ENCODE measurements around the gene CNN2. TPM values are rescaled to one million over a fixed set of nuclear protein-coding genes. Genes with fewer than 3 reads are reported as not detected.

CNN2 gene
- total RNA-seq, 1 experiment from 2014 or later: 524 TPM

DNA sequence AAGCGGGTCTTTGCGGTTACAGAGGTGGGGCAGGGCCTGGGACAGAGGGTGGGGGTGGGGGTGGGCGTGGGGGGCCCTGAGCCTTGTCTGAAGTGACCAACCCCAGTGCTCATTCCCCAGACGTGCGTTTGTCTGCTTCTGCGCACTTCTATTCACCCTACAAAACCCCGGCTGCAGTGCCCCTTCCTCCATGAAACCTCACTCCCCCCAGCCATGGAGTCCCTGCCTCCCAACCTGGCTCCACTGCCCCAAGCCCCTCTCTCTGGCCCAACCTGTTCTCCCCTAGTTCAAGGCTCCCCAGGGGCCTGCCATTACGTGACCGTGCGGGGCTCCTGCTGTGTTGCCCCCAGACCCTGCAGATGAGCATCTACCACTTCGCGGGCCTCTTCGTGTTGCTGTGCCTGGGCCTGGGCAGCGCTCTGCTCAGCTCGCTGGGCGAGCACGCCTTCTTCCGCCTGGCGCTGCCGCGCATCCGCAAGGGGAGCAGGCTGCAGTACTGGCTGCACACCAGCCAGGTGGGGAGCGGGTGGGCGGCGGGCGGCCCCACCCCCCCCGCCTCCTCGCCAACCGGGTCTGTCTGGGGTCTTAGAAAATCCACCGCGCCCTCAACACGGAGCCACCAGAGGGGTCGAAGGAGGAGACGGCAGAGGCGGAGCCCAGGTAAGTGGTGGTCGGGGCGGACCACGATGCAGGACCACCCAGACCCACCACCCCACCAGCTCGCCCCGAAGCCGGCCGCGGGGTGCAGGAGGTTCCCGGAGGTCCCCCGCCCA lies 18.0 kb upstream of the CNN2 start:
- no peaks in the 10 kb centered on the region for H3K9me3 Mint-ChIP-seq
- no peak overlapping the region for H3T11ph ChIP-seq (ENCODE audit: low read length)
- no peaks in the 10 kb centered on the region for H4K20me1 ChIP-seq (ENCODE audit: control insufficient read depth, insufficient read depth, insufficient read length)
- H3K9me3 ChIP-seq (ENCODE audit: control insufficient read depth, low read depth, low read length): no peaks in the 10 kb centered on the region
- TF ChIP-seq, protein P1, sequence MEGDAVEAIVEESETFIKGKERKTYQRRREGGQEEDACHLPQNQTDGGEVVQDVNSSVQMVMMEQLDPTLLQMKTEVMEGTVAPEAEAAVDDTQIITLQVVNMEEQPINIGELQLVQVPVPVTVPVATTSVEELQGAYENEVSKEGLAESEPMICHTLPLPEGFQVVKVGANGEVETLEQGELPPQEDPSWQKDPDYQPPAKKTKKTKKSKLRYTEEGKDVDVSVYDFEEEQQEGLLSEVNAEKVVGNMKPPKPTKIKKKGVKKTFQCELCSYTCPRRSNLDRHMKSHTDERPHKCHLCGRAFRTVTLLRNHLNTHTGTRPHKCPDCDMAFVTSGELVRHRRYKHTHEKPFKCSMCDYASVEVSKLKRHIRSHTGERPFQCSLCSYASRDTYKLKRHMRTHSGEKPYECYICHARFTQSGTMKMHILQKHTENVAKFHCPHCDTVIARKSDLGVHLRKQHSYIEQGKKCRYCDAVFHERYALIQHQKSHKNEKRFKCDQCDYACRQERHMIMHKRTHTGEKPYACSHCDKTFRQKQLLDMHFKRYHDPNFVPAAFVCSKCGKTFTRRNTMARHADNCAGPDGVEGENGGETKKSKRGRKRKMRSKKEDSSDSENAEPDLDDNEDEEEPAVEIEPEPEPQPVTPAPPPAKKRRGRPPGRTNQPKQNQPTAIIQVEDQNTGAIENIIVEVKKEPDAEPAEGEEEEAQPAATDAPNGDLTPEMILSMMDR (conservative IDR thresholded peaks at IDR 0.05): no peak
- peaks cover 0 to 20% (median 20%) of the 10 kb centered on the region in 3 experiments; a peak in 5 of 7 replicates for H3K36me3 Mint-ChIP-seq (ENCODE audit: insufficient read depth in 1 of 3, low read depth in 3 of 3)
- H3K9ac ChIP-seq (ENCODE audit: extremely low read depth, insufficient read length, low read length): no peak overlapping the region
- H4K8ac ChIP-seq (replicated peaks; ENCODE audit: insufficient read length, low read depth, low read length): no peak overlapping the region
- no peak overlapping the region for H3K4ac ChIP-seq (ENCODE audit: low read depth, low read length)
- H3K4me3 Mint-ChIP-seq: no peak overlapping the region
- peaks cover 2% of the 10 kb centered on the region; the same call in 1 of the 2 replicates for H3K27me3 Mint-ChIP-seq (ENCODE audit: low read depth)
- H3K27ac Mint-ChIP-seq: no peak overlapping the region; a peak in 1 of 7 replicates
- no peak overlapping the region for H2BK5ac ChIP-seq (ENCODE audit: insufficient read length, low read length)
- no peak overlapping the region for H2BK15ac ChIP-seq (ENCODE audit: low read depth, low read length)
- H3K79me1 ChIP-seq (ENCODE audit: insufficient read depth, low read depth, low read length, poor library complexity, severe bottlenecking): no peaks in the 10 kb centered on the region
- no peak overlapping the region for H2BK20ac ChIP-seq (ENCODE audit: low read depth, low read length, poor library complexity, severe bottlenecking)
- H3K56ac ChIP-seq (ENCODE audit: insufficient read length, low read depth, low read length): no peak overlapping the region
- H2BK12ac ChIP-seq (ENCODE audit: insufficient read length, low read depth, low read length): no peak overlapping the region
- H4K5ac ChIP-seq (ENCODE audit: insufficient read length, low read depth, low read length): no peak overlapping the region
- H2BK120ac ChIP-seq (ENCODE audit: low read depth, low read length, poor library complexity, severe bottlenecking): no peak overlapping the region
- DNase-seq: no peak
- no CpG with 5 or more reads among the region's 45 CpGs for WGBS (ENCODE audit: extremely low coverage, insufficient read length, low lambda C conversion rate)
- H3K27me3 ChIP-seq (ENCODE audit: insufficient read depth, low read length): no peaks in the 10 kb centered on the region
- no peaks in the 10 kb centered on the region for H3K4me1 Mint-ChIP-seq
- 0 out of 2 replicates have a peak, but pooled peaks cover 2% of the 10 kb centered on the region for H3K79me2 ChIP-seq (ENCODE audit: insufficient read depth, low read length)
- H3K23me2 ChIP-seq (ENCODE audit: insufficient read length, low read depth, low read length, poor library complexity, severe bottlenecking): no peaks in the 10 kb centered on the region
- H3K18ac ChIP-seq (ENCODE audit: insufficient read length, low read depth, low read length): no peak overlapping the region
- no peak overlapping the region for H2AK5ac ChIP-seq (ENCODE audit: insufficient read length, low read length)
- no peak overlapping the region for H3K23ac ChIP-seq (ENCODE audit: insufficient read length, low read depth, low read length)
- H3K14ac ChIP-seq (ENCODE audit: insufficient read depth, low read length): no peak overlapping the region; the same call in 1 of the 2 replicates
- no peak overlapping the region for H3K4me2 ChIP-seq (ENCODE audit: insufficient read depth, insufficient read length, low read length)
- H4K91ac ChIP-seq (ENCODE audit: insufficient read length, low read depth, low read length): no peak overlapping the region
- no peaks in the 10 kb centered on the region for H3K4me1 ChIP-seq (ENCODE audit: insufficient read depth, low read length)
- no peak overlapping the region for H2AFZ ChIP-seq (ENCODE audit: low read length)
- H3K27ac ChIP-seq (ENCODE audit: insufficient read length, low read depth, low read length): no peak overlapping the region

Data from H9 (cell line).